Loucy (cell line): ENCODE data around the gene LTBP2.

Source experiments
- H2AFZ ChIP-seq: fragments of 200-600 bp; sonication (generic); 2 replicates; pipeline ENCODE4 v1.6.0; 2016; ENCODE audit warnings: antibody characterized with exemption, mild to moderate bottlenecking, low read length, moderate library complexity
- H3F3A ChIP-seq: fragments of 200-600 bp; 2 replicates; pipeline ENCODE4 v1.6.0; 2016; ENCODE audit warnings: antibody characterized with exemption, low read depth, mild to moderate bottlenecking
- H3K27me3 ChIP-seq: fragments of 200-600 bp; sonication (generic); 2 replicates; pipeline ENCODE4 v1.6.1; 2014; ENCODE audit warnings: low read length, mild to moderate bottlenecking; ENCODE audit not compliant: insufficient read depth, poor library complexity, severe bottlenecking
- H3K36me3 ChIP-seq: fragments of 200-600 bp; sonication (generic); 2 replicates; pipeline ENCODE4 v1.6.1; 2016; ENCODE audit warnings: low read length; ENCODE audit not compliant: insufficient read depth
- H3K4me1 ChIP-seq: fragments of 200-600 bp; sonication (generic); 2 replicates; pipeline ENCODE4 v1.5.1; 2014; ENCODE audit warnings: low read length, mild to moderate bottlenecking; ENCODE audit not compliant: insufficient read depth, poor library complexity, severe bottlenecking
- H3K4me2 ChIP-seq: fragments of 200-600 bp; sonication (generic); 2 replicates; pipeline ENCODE4 v1.6.0; 2014; ENCODE audit warnings: antibody characterized with exemption, low read length, low read depth, mild to moderate bottlenecking; ENCODE audit not compliant: poor library complexity, severe bottlenecking
- H3K4me3 ChIP-seq: fragments of 200-600 bp; sonication (generic); 2 replicates; pipeline ENCODE4 v1.5.1; 2014; ENCODE audit warnings: low read length, mild to moderate bottlenecking, mixed read lengths; ENCODE audit not compliant: poor library complexity, severe bottlenecking
- H3K79me2 ChIP-seq: fragments of 200-600 bp; sonication (generic); 2 replicates; pipeline ENCODE4 v1.6.1; 2014; ENCODE audit warnings: low read length; ENCODE audit not compliant: insufficient read depth
- H3K9ac ChIP-seq: fragments of 200-600 bp; sonication (generic); 2 replicates; pipeline ENCODE4 v1.6.0; 2014; ENCODE audit warnings: mild to moderate bottlenecking, low read depth, low read length, moderate library complexity; ENCODE audit not compliant: poor library complexity, severe bottlenecking
- H3K9me2 ChIP-seq: fragments of 200-600 bp; sonication (generic); replicated peaks from 2 replicates; pipeline ENCODE4 v1.6.1; 2016; ENCODE audit warnings: low read depth, low read length, mixed read lengths
- H3K9me3 ChIP-seq: fragments of 200-600 bp; sonication (generic); 2 replicates; pipeline ENCODE4 v1.6.1; 2014; ENCODE audit warnings: mild to moderate bottlenecking, antibody characterized with exemption, low read length, low read depth; ENCODE audit not compliant: insufficient read depth
- H4K20me1 ChIP-seq: fragments of 200-600 bp; sonication (generic); 2 replicates; pipeline ENCODE4 v1.6.0; 2014; ENCODE audit warnings: antibody characterized with exemption, low read length, mild to moderate bottlenecking; ENCODE audit not compliant: insufficient read depth, poor library complexity, severe bottlenecking
- EZH2phosphoT487 ChIP-seq: fragments of 200-600 bp; IDR thresholded peaks from 2 replicates; pipeline ENCODE4 v1.6.1; 2018; ENCODE audit warnings: antibody characterized with exemption, mild to moderate bottlenecking, moderate library complexity, borderline replicate concordance
- TF ChIP-seq, protein P1 (sequence below): fragments of 200-600 bp; sonication (generic); conservative IDR thresholded peaks from 2 replicates; pipeline ENCODE4 v1.5.1; 2014; ENCODE audit warnings: mild to moderate bottlenecking, antibody characterized with exemption, low read length

The LTBP2 gene

DNA sequence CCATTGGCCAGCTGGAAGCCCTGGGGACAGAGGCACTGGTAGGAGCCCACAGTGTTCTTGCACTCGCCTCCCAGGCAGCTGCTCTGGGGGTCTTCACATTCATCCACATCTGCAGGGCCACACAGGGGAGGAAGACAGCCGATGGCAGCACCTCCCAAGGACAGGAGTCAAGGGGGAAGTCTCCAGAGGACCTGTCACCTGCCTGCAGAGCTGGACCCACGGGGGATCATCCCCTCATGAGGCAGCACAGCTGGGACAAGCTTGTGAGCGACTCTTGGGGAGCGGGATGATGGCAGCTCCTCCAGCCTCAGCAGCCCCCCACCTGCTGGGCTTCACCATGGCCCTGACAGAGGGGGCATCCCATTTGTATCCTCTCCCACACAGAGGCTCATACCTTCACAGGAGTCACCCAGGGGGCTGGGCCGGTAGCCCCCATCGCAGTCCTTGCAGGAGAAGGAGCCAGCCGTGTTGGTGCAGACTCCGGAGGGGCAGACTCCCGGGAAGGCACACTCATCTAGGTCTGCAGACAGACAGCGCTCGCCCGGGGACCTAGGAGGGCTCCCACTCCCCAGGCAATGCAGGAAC is 103.1 kb downstream of the LTBP2 start:
- Histone ChIP-seq H3K79me2 (no peaks in the 10 kb centered on the region), H3F3A (no peaks in the 10 kb centered on the region), H3K36me3 (no peaks in the 10 kb centered on the region), H3K9me3 (no peaks in the 10 kb centered on the region), H3K4me2 (no peak overlapping the region), H3K9me2 (no peaks in the 10 kb centered on the region), H2AFZ (no peak overlapping the region), H3K4me1 (peaks cover 3% of the 10 kb centered on the region), H3K4me3 (no peak overlapping the region), H3K27me3 (no peaks in the 10 kb centered on the region), H4K20me1 (no peaks in the 10 kb centered on the region), H3K9ac (no peak overlapping the region)
- TF ChIP-seq, protein P1, sequence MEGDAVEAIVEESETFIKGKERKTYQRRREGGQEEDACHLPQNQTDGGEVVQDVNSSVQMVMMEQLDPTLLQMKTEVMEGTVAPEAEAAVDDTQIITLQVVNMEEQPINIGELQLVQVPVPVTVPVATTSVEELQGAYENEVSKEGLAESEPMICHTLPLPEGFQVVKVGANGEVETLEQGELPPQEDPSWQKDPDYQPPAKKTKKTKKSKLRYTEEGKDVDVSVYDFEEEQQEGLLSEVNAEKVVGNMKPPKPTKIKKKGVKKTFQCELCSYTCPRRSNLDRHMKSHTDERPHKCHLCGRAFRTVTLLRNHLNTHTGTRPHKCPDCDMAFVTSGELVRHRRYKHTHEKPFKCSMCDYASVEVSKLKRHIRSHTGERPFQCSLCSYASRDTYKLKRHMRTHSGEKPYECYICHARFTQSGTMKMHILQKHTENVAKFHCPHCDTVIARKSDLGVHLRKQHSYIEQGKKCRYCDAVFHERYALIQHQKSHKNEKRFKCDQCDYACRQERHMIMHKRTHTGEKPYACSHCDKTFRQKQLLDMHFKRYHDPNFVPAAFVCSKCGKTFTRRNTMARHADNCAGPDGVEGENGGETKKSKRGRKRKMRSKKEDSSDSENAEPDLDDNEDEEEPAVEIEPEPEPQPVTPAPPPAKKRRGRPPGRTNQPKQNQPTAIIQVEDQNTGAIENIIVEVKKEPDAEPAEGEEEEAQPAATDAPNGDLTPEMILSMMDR, result no peak
- TF ChIP-seq EZH2phosphoT487, result no peak

DNA sequence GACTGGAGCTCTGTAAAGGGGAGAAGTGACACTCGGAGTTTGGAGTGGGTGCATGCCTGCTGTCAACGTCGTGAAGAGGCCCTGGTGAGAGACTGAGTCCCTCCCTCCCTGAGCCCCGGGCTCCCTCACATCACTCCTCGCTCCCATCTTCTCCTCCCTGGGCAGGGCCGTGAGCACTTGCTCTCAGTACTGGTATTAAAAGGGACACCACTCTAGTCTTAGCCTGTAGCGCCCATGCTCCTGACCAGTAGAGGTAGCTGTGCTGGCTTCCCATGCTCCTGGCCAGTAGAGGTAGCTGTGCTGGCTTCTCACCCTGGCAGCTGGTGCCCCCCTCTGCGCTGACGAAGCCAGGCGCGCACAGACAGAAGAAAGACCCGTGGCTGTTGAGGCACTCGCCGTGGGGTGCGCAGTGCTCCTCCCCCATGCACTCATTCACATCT is 103.7 kb downstream of the LTBP2 start:
- H3K79me2 ChIP-seq, result no peaks in the 10 kb centered on the region
- H3K27me3 ChIP-seq, result no peaks in the 10 kb centered on the region
- no peak overlapping the region for H3K9ac ChIP-seq
- H3K9me2 ChIP-seq, result no peaks in the 10 kb centered on the region
- no peak overlapping the region for H3K4me3 ChIP-seq
- no peaks in the 10 kb centered on the region for H3K36me3 ChIP-seq
- H2AFZ ChIP-seq, result no peak overlapping the region
- no peaks in the 10 kb centered on the region for H3K4me1 ChIP-seq
- no peaks in the 10 kb centered on the region for H4K20me1 ChIP-seq
- no peaks in the 10 kb centered on the region for H3F3A ChIP-seq
- no peak for TF ChIP-seq EZH2phosphoT487
- TF ChIP-seq, protein P1, result peak; percentile 68
- H3K4me2 ChIP-seq, result no peak overlapping the region
- H3K9me3 ChIP-seq, result no peaks in the 10 kb centered on the region

DNA sequence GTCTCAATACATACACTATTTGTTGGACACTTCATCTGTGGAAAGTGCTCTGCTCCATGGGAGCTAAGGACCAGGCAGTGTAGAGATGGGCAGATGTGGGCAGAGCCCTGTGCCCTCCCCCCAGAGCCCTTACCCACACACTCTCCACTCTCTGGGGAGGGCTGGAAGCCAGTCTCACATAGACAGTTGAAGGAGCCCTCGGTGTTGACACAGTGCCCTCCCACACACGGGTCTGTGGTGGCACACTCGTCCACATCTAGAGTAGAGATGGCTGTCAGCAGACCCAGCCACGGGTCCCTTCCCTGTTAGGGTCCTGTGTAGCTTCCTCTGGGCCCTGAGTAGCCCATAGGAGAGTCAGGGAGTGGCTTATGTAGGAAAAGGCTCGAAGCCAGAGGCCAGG is 104.2 kb downstream of the LTBP2 start:
- Histone ChIP-seq H3K36me3 (no peaks in the 10 kb centered on the region), H3K4me1 (no peaks in the 10 kb centered on the region), H3K9me2 (no peaks in the 10 kb centered on the region), H3K79me2 (no peaks in the 10 kb centered on the region), H3K4me2 (no peak overlapping the region), H2AFZ (no peak overlapping the region), H3K9me3 (no peaks in the 10 kb centered on the region), H3F3A (no peaks in the 10 kb centered on the region), H4K20me1 (no peaks in the 10 kb centered on the region), H3K9ac (no peak overlapping the region), H3K4me3 (no peak overlapping the region), H3K27me3 (no peaks in the 10 kb centered on the region)
- TF ChIP-seq, protein P1, result no peak
- TF ChIP-seq EZH2phosphoT487, result no peak
